HG02610 (cell line): ENCODE results near the gene SRP68.
"Not testable (repeated sequence)": the region's sequence is repeated elsewhere in the genome, so short reads cannot be mapped to it uniquely, and the experiment has no call there.

Experiments
- ATAC-seq: cut with Tn5 transposase; IDR thresholded peaks from one replicate; pipeline ENCODE4 v1.9.1; 2021; ENCODE audit warnings: mild to moderate bottlenecking, moderate library complexity; ENCODE audit not compliant: unreplicated experiment

SRP68 gene

GRCh38 chr17:76048711-76049110 is 23.6 kb downstream of the SRP68 start:
- ATAC-seq: no peak

GRCh38 chr17:76048025-76048605 is 24.2 kb downstream of the SRP68 start:
- no peak for ATAC-seq

- ATAC-seq: no peak
Observed at GRCh38 chr17:76046064-76046463, 26.3 kb downstream of the SRP68 start.

- not testable (repeated sequence) for ATAC-seq
Observed at GRCh38 chr17:76044475-76045007, 27.8 kb downstream of the SRP68 start.

GRCh38 chr17:76042868-76043267 is 29.4 kb downstream of the SRP68 start:
- not testable (repeated sequence) for ATAC-seq

- no peak for ATAC-seq
Observed at GRCh38 chr17:76040376-76040775, 31.9 kb downstream of the SRP68 start.

- ATAC-seq: no peak
Observed at GRCh38 chr17:76039121-76039520, 33.2 kb downstream of the SRP68 start.

GRCh38 chr17:76038050-76038449 is 34.3 kb downstream of the SRP68 start:
- ATAC-seq: no peak

GRCh38 chr17:76036497-76037261 is 35.6 kb downstream of the SRP68 start:
- ATAC-seq: no peak

GRCh38 chr17:76034428-76035350 is 37.6 kb downstream of the SRP68 start:
- no peak for ATAC-seq

GRCh38 chr17:76033139-76033538 is 39.2 kb downstream of the SRP68 start:
- ATAC-seq: no peak

- ATAC-seq: no peak
Observed at GRCh38 chr17:76032780-76033108, 39.6 kb downstream of the SRP68 start.

- no peak for ATAC-seq
Observed at GRCh38 chr17:76032073-76032779, 40.1 kb downstream of the SRP68 start.

- no peak for ATAC-seq
Observed at GRCh38 chr17:76027159-76027839, 45.0 kb downstream of the SRP68 start, which contains the start of gene EVPL. Gene EVPL (minus strand): TSS chr17:76027306. CDS start chr17:76027198, 108 bp downstream.

- no peak for ATAC-seq
Observed at GRCh38 chr17:76026714-76027158, 45.6 kb downstream of the SRP68 start.

- ATAC-seq: no peak
Observed at GRCh38 chr17:76025294-76025693, 47.0 kb downstream of the SRP68 start.

GRCh38 chr17:76024353-76024752 is 48.0 kb downstream of the SRP68 start:
- ATAC-seq: no peak

- no peak for ATAC-seq
Observed at GRCh38 chr17:76023900-76024237, 48.4 kb downstream of the SRP68 start.

- no peak for ATAC-seq
Observed at GRCh38 chr17:76022973-76023899, 49.1 kb downstream of the SRP68 start.
